Tibial artery (tissue), 4 donors: ENCODE data around the gene CCNG2.

Experiments used
- DNase-seq, 2 donors: peaks; one replicate each; pipeline ENCODE4 v3.0.0-alpha.2; 2019
- H3K27ac ChIP-seq, 2 donors: fragments of 200-600 bp; sonication (generic) in 1 of 2; 1 replicate in 1 of 2; 2 replicates in 1 of 2; pipeline ENCODE4 v1.5.1; 2018 to 2019; ENCODE audit warnings: mild to moderate bottlenecking in 1 of 2
- H3K27me3 ChIP-seq, 2 donors: fragments of 200-600 bp; sonication (generic) in 1 of 2; one replicate each; pipeline versions ENCODE4 v1.5.1 to v1.6.0; 2016 to 2019
- H3K36me3 ChIP-seq, 3 donors: fragments of 200-600 bp; sonication (generic) in 2 of 3; one replicate each; pipeline ENCODE4 v1.5.1; 2016 to 2019; ENCODE audit warnings: mild to moderate bottlenecking in 2 of 3
- H3K4me1 ChIP-seq, 4 donors: fragments of 200-600 bp; sonication (generic) in 2 of 4; 1 replicate in 3 of 4; 2 replicates in 1 of 4; pipeline ENCODE4 v1.5.1; 2016 to 2019
- H3K4me3 ChIP-seq, 2 donors: fragments of 200-600 bp; sonication (generic) in 1 of 2; 1 replicate in 1 of 2; 2 replicates in 1 of 2; pipeline ENCODE4 v1.5.1; 2018 to 2019; ENCODE audit warnings: mild to moderate bottlenecking in 2 of 2
- H3K9me3 ChIP-seq, 3 donors: fragments of 200-600 bp; sonication (generic) in 1 of 3; one replicate each; pipeline ENCODE4 v1.5.1; 2016 to 2019
- CTCF ChIP-seq, 2 experiments: fragments of 200-600 bp in 1 of 2; fragments of 450-650 bp in 1 of 2; IDR thresholded peaks; one replicate each; pipeline ENCODE4 v1.5.1; 2017 to 2019; ENCODE audit warnings: antibody characterized with exemption in 2 of 2, mild to moderate bottlenecking in 1 of 2, moderate library complexity in 1 of 2
- intact Hi-C: fragments of 100-400 bp; cut with DNase I; formaldehyde crosslinking; loops from one replicate; pipeline ENCODE4 v1.15.0; 2023; ENCODE audit warnings: low total_unique reads

Gene CCNG2

GRCh38 chr4:77187322-77187721, 30.3 kb downstream of the CCNG2 start:
- Histone ChIP-seq H3K27ac (no peak overlapping the region), H3K4me1 (peaks cover 0 to 6% (median 0%) of the 10 kb centered on the region in 4 donors), H3K27me3 (no peaks in the 10 kb centered on the region), H3K4me3 (no peak overlapping the region), H3K36me3 (no peaks in the 10 kb centered on the region), H3K9me3 (no peaks in the 10 kb centered on the region)
- DNase-seq = no peak
- no peak for TF ChIP-seq CTCF (IDR thresholded peaks at IDR 0.05)
- intact Hi-C loops = no loop called here

GRCh38 chr4:77188498-77189220, 31.7 kb downstream of the CCNG2 start:
- intact Hi-C loops = no loop called here

GRCh38 chr4:77189412-77189811, 32.4 kb downstream of the CCNG2 start:
- H3K27ac ChIP-seq = no peak overlapping the region
- no peak for TF ChIP-seq CTCF (IDR thresholded peaks at IDR 0.05)
- intact Hi-C loops = no loop called here
- H3K27me3 ChIP-seq = no peaks in the 10 kb centered on the region
- H3K4me3 ChIP-seq = no peak overlapping the region
- no peak for DNase-seq
- no peaks in the 10 kb centered on the region for H3K9me3 ChIP-seq
- no peaks in the 10 kb centered on the region for H3K36me3 ChIP-seq
- no peaks in the 10 kb centered on the region for H3K4me1 ChIP-seq

More at GRCh38 chr4:77188498-77189220, 31.7 kb downstream of the CCNG2 start:
- no peak for TF ChIP-seq CTCF (IDR thresholded peaks at IDR 0.05)
- H3K27ac ChIP-seq = no peak overlapping the region
- no peak for DNase-seq
- H3K4me1 ChIP-seq = peaks cover 0 to 6% (median 0%) of the 10 kb centered on the region in 4 donors
- H3K36me3 ChIP-seq = no peaks in the 10 kb centered on the region
- H3K27me3 ChIP-seq = no peaks in the 10 kb centered on the region
- no peak overlapping the region for H3K4me3 ChIP-seq
- H3K9me3 ChIP-seq = no peaks in the 10 kb centered on the region

GRCh38 chr4:77190053-77190452, 33.0 kb downstream of the CCNG2 start:
- no peaks in the 10 kb centered on the region for H3K27me3 ChIP-seq
- no peaks in the 10 kb centered on the region for H3K9me3 ChIP-seq
- H3K4me1 ChIP-seq = no peaks in the 10 kb centered on the region
- H3K36me3 ChIP-seq = no peaks in the 10 kb centered on the region
- H3K4me3 ChIP-seq = no peak overlapping the region
- no peak overlapping the region for H3K27ac ChIP-seq
- TF ChIP-seq CTCF (IDR thresholded peaks at IDR 0.05) = no peak
- intact Hi-C loops = no loop called here
- no peak for DNase-seq

GRCh38 chr4:77193046-77193445, 36.0 kb downstream of the CCNG2 start:
- Histone ChIP-seq H3K9me3 (no peaks in the 10 kb centered on the region), H3K4me1 (no peaks in the 10 kb centered on the region), H3K4me3 (no peak overlapping the region), H3K27ac (no peak overlapping the region), H3K36me3 (no peaks in the 10 kb centered on the region), H3K27me3 (no peaks in the 10 kb centered on the region)
- DNase-seq = no peak
- TF ChIP-seq CTCF (IDR thresholded peaks at IDR 0.05) = no peak
- intact Hi-C loops = no loop called here
